DMS 273 (cell line): Measurements from ENCODE around the gene BRWD1.
"Not testable (repeated sequence)": the region's sequence is repeated elsewhere in the genome, so short reads cannot be mapped to it uniquely, and the experiment has no call there.

Experiments used
- DNase-seq: peaks from one replicate; lab custom pipeline; 2025; ENCODE audit not compliant: unreplicated experiment; lab: John Stamatoyannopoulos, UW

BRWD1 gene

GRCh38 chr21:39288987-39289386, 24.4 kb downstream of the BRWD1 start:
- no peak for DNase-seq

DNA sequence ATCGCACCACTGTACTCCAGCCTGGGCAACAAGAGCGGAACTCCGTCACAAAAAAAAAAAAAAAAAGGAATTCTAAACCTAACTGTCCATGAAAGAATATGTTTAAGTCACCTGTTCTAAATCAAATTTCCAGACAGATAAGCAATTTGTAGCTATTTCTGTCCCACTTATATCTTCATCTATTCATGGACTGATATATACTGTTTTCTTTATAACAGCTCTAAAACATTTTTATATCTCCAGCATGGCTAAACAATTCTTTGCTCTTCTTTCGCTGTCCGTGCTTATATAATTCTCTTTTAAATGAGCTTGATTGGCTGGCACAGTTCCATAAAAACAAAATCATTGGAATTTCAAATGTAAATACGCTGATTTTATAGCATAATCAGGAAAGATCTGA, 30.5 kb downstream of the BRWD1 start:
- DNase-seq, result no peak

- DNase-seq, result no peak
Measured at GRCh38 chr21:39281853-39282252, 31.6 kb downstream of the BRWD1 start.

- no peak for DNase-seq
Measured at GRCh38 chr21:39281207-39281606, 32.2 kb downstream of the BRWD1 start.

- DNase-seq, result no peak
Measured at GRCh38 chr21:39269620-39270019, 43.8 kb downstream of the BRWD1 start.

- DNase-seq, result no peak
Measured at GRCh38 chr21:39265603-39266002, 47.8 kb downstream of the BRWD1 start.

- no peak for DNase-seq
Measured at GRCh38 chr21:39263372-39263771, 50.1 kb downstream of the BRWD1 start.

- DNase-seq, result no peak
Measured at GRCh38 chr21:39258207-39258606, 55.2 kb downstream of the BRWD1 start.

DNA sequence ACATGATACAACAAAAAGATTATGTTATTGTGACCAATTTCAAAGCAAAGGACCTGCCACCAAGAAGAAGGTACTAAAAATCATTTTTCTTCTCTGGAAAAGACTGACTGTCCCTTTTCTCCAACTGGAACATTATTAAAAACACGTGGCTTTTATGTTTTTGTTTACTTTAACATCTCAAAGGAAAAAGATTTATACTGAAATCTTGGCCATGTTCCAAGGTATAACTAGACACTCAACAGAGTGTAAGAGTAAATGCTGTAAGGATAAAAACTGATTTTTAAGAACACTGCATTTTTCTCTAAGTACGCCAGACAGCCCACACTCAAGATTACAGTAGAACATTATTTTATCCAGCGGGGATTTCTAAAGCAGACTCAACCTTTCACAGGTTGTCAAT, 62.1 kb downstream of the BRWD1 start:
- DNase-seq, result no peak

DNA sequence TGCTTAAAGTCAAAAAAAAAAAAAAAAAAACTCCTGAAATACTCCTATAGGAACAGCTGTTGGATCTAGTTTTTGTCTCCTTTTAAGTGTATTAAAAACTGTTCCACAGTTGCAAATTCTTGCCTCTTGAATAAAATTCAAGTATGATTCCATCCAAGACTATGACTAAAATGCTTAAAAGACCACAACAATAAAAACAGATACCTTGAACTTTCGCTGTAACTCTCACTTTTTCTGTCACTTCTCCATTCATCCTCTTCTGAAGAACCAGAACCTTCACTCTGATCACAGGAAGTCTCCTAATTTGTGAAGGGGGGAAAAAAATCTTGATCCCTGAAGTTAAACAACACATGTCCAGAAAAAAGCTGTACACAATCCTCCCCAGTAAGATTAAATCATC, 75.2 kb downstream of the BRWD1 start:
- no peak for DNase-seq

- no peak for DNase-seq
Measured at GRCh38 chr21:39232861-39233291, 80.6 kb downstream of the BRWD1 start.

DNA sequence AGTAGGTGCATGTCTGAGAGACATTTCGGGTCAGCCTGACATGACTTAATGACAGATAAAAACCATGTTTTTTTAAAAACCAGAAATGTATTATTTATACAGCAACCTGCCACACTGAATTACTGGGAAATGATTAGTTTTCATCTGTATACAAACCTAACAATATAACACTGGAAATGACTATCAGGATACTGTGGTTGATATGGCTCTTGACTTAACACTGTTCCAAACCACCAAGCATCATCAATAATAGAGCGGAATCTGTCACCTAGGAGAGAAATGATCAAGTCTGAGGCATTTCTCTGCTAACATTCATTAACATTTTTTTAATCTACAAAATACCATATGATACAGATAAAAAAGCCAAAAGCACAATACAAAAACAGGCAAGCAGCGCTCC, 88.5 kb downstream of the BRWD1 start:
- DNase-seq, result no peak

DNA sequence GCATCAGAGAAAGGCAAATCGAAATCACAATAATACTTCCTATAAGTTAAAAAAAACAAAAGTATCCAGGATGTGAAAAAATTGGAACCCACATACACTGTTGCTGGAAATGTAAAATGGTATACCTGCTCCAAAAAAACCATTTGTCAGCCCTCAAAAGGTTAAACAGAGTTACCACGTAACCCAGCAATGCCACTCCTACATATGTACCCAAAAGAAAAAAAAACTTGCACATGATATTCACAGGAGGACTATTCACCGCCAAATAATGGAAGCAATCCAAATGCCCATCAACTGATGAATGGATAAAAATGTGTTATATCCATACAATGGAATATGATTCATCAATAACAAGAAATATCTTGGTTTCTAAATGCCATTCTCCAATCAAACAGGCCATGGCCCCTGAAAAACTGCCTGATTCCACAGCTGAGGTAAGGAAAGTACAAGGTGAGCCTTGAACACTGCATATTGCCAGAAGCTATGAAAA, 91.4 kb downstream of the BRWD1 start:
- DNase-seq, result no peak

- DNase-seq, result no peak
Measured at GRCh38 chr21:39221282-39221996, 92.0 kb downstream of the BRWD1 start.

- DNase-seq, result not testable (repeated sequence)
Measured at GRCh38 chr21:39220875-39221274, 92.6 kb downstream of the BRWD1 start.

DNA sequence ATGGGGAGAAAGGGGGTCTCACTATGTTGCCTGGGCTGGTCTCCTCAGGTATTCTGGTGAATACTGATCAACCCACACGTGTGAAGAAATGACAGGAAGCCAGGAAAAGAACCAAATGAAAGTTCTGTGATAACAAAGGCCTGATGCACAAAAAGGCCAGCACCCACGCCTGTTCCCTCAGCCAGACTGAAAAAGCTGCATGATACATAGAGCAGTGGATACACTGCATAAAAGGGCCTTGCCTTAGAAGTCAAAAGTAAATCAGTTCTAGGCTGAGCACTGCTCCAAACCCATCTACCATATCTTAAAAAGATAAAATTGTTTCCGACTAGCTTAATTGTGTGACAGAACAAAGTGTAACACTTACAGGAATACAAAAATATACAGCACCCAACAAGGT, 93.3 kb downstream of the BRWD1 start:
- no peak for DNase-seq

- peak; percentile 6 for DNase-seq
Measured at GRCh38 chr21:39218082-39218409, 95.4 kb downstream of the BRWD1 start.

DNA sequence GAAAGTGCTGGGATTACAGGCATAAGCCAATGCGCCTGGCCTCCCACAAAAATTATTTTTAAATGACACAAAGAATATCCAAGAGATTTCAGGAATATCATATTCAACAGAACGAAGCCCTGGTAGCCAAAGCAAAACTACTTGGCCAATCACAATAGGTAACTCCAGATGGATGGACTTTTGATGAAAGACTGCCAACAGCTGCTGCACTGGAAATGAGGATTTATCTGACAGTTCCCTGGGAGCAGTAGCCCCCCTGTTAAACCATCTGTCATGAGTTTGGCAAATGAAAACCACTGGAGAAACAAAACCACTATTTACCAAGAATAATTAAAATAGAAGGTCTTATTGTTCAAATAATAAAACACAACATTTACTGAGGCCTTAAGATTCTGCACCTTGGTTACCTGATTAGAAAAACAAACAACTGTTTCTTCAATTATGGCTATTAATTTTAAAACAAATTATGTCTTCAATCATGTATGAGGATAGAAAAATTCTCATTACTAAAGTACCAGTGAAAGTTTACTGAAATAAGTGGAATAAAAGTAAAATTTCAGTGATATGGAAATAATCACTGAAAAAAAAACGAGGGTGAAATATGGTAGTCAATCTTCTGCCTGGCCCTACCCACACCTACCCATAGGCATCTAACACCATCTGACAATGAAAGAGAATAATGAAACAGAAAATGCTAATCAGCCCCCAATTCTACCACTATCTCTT, 95.9 kb downstream of the BRWD1 start:
- peak; percentile 95 for DNase-seq

GRCh38 chr21:39216290-39216689, 97.1 kb downstream of the BRWD1 start:
- DNase-seq, result no peak

DNA sequence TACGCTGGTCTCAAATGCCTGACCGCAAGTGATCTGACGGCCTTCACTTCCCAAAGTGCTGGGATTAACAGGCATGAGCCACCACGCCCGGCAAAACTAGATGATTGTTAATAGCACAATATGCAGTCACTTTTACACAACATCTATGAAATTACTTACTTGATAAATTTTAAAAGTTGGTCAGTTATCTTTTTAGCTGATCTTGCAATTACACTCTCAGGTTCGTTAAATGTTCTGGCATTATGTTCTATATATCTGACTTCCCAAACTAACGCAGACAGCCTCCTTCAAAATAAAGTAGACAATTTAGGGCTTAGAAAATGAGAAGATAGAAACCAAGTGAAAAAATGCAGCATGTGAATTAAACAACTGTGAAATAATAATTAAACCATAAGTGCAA, 98.4 kb downstream of the BRWD1 start:
- DNase-seq, result no peak

DNA sequence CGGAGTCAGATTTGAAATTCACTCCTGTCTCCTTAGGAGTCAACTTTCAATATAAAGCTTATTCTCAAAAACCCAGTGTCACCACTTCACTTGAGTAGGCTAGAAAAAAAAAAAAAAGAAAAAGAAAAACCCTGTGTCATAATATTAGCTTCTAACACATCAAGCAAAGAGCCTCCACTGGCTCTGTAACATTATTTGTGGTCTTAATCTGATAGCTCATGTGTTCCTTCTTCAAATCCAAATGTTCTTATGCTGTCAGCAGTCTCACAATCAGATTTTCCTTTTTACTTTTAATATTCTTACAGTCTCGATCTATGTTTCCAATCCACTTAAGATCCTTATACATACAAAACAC, 104.1 kb downstream of the BRWD1 start:
- no peak for DNase-seq

- no peak for DNase-seq
Measured at GRCh38 chr21:39208624-39209333, 104.7 kb downstream of the BRWD1 start.
